Measurements from ENCODE around the gene FTCD.

Gene FTCD

GRCh38 chr21:46093668-46094400 is 61.5 kb downstream of the FTCD start:
- DNase-seq (ENCODE audit: low spot score) = no peak

- no peak for DNase-seq (ENCODE audit: low spot score)
These were observed 62.3 kb downstream of the FTCD start for GRCh38 chr21:46092811-46093667.

- no peak for DNase-seq (ENCODE audit: low spot score)
These were observed 63.2 kb downstream of the FTCD start for GRCh38 chr21:46092026-46092764.

- no peak for DNase-seq (ENCODE audit: low spot score)
These were observed 63.8 kb downstream of the FTCD start for GRCh38 chr21:46091631-46092025.

GRCh38 chr21:46091118-46091517 is 64.3 kb downstream of the FTCD start:
- no peak for DNase-seq (ENCODE audit: low spot score)

GRCh38 chr21:46089285-46089684 is 66.1 kb downstream of the FTCD start:
- no peak for DNase-seq (ENCODE audit: low spot score)

- DNase-seq (ENCODE audit: low spot score) = no peak
These were observed 67.2 kb downstream of the FTCD start for GRCh38 chr21:46088189-46088588.

GRCh38 chr21:46087641-46088040 is 67.7 kb downstream of the FTCD start:
- no peak for DNase-seq (ENCODE audit: low spot score)
